ENCODE measurements around the gene C14orf93. TPM values are rescaled to one million over a fixed set of nuclear protein-coding genes. Genes with fewer than 3 reads are reported as not detected.

Gene C14orf93
- total RNA-seq, 4 donors from 2014 or later, result 4.6 to 11.2 (median 9.9) TPM

- peak overlapping the region; percentile 74 to 89 (median 79) for H3K27ac ChIP-seq (replicated peaks in 1 of 4)
- peaks cover 0 to 12% (median 5%) of the 10 kb centered on the region in 4 donors for H3K36me3 ChIP-seq
- no peak for TF ChIP-seq POLR2A (IDR thresholded peaks at IDR 0.05; ENCODE audit: low read depth)
- H3K27me3 ChIP-seq, result peaks cover 0 to 18% (median 0%) of the 10 kb centered on the region in 4 donors
- H3K9me3 ChIP-seq, result no peaks in the 10 kb centered on the region
- H3K4me1 ChIP-seq, result peaks cover 49 to 69% (median 59%) of the 10 kb centered on the region in 4 donors
- DNase-seq (ENCODE audit: extremely low spot score), result no peak
- H3K4me3 ChIP-seq, result no peak overlapping the region
- intact Hi-C loops (cut with DNase I), result no loop called here
These were observed 32.6 kb downstream of the C14orf93 start for GRCh38 chr14:22977434-22977683.

DNA sequence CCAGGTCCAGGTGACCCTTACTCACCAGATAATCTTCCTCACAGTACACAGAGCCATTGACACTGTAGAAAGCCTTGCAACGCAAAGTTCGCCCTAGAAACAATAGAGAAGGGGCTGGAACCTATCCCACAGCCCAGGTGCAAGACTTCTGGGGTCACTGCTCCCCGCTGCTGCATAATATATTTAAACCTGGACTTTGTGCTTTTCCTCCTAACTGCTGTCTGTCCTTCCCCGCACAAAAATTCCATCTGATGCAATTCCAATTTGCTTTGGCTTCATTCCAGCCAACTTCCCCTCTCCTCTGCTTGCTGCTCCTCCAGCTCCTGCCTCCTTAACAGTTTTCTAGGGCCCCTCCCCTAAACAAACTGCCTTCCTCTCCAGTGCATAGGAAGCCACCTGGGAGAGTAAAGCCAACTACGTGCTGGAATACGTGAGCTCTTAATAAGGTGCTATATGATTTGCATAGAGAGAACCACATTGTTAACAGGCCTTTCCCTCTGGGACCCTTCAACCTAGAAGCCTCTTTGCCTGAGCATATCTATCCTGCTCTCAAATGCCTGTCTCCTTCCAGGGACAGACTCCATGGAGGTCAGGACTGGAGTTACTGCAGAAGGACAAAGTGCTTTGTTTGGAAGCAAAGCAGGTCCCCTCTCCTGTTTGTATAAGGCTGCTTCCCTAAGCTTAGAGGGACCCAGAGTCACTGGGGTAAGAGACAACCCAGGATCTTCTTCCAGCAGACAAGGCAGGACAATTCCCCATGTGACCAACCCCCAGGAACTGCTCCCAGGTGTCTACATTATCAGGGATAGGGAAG lies 33.1 kb downstream of the C14orf93 start:
- H3K9me3 ChIP-seq, result no peaks in the 10 kb centered on the region

GRCh38 chr14:22974530-22975313 lies 35.2 kb downstream of the C14orf93 start:
- no peaks in the 10 kb centered on the region for H3K27me3 ChIP-seq
- H3K4me1 ChIP-seq, result peaks cover 33 to 43% (median 36%) of the 10 kb centered on the region in 4 donors
- DNase-seq (ENCODE audit: extremely low spot score), result no peak
- TF ChIP-seq POLR2A (IDR thresholded peaks at IDR 0.05; ENCODE audit: low read depth) (no peak), POLR2AphosphoS5 (IDR thresholded peaks at IDR 0.05) (no peak), EP300 (IDR thresholded peaks at IDR 0.05) (no peak)
- TF ChIP-seq, protein P1, sequence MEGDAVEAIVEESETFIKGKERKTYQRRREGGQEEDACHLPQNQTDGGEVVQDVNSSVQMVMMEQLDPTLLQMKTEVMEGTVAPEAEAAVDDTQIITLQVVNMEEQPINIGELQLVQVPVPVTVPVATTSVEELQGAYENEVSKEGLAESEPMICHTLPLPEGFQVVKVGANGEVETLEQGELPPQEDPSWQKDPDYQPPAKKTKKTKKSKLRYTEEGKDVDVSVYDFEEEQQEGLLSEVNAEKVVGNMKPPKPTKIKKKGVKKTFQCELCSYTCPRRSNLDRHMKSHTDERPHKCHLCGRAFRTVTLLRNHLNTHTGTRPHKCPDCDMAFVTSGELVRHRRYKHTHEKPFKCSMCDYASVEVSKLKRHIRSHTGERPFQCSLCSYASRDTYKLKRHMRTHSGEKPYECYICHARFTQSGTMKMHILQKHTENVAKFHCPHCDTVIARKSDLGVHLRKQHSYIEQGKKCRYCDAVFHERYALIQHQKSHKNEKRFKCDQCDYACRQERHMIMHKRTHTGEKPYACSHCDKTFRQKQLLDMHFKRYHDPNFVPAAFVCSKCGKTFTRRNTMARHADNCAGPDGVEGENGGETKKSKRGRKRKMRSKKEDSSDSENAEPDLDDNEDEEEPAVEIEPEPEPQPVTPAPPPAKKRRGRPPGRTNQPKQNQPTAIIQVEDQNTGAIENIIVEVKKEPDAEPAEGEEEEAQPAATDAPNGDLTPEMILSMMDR (IDR thresholded peaks at IDR 0.05), result no peak
- no peaks in the 10 kb centered on the region for H3K9me3 ChIP-seq
- peaks cover 0 to 17% (median 7%) of the 10 kb centered on the region in 4 donors for H3K36me3 ChIP-seq
- H3K27ac ChIP-seq (replicated peaks in 1 of 4), result no peak overlapping the region
- intact Hi-C loops (cut with DNase I), result no loop called here
- no peak overlapping the region for H3K4me3 ChIP-seq
- WGBS, result 77% methylated on average over 9 of the region's 9 CpGs

More for the DNA sequence above, 33.1 kb downstream of the C14orf93 start:
- no peak for DNase-seq (ENCODE audit: extremely low spot score)
- peaks cover 0 to 17% (median 7%) of the 10 kb centered on the region in 4 donors for H3K36me3 ChIP-seq
- no peak for TF ChIP-seq EP300 (IDR thresholded peaks at IDR 0.05)
- no peak for TF ChIP-seq POLR2A (IDR thresholded peaks at IDR 0.05; ENCODE audit: low read depth)
- H3K27ac ChIP-seq (replicated peaks in 1 of 4), result peak overlapping the region; percentile 74 to 89 (median 79)
- peaks cover 49 to 64% (median 55%) of the 10 kb centered on the region in 4 donors for H3K4me1 ChIP-seq
- H3K4me3 ChIP-seq, result no peak overlapping the region
- 47% methylated on average over 6 of the region's 6 CpGs for WGBS
- intact Hi-C loops (cut with DNase I), result no loop called here
- peaks cover 0 to 14% (median 0%) of the 10 kb centered on the region in 4 donors for H3K27me3 ChIP-seq

DNA sequence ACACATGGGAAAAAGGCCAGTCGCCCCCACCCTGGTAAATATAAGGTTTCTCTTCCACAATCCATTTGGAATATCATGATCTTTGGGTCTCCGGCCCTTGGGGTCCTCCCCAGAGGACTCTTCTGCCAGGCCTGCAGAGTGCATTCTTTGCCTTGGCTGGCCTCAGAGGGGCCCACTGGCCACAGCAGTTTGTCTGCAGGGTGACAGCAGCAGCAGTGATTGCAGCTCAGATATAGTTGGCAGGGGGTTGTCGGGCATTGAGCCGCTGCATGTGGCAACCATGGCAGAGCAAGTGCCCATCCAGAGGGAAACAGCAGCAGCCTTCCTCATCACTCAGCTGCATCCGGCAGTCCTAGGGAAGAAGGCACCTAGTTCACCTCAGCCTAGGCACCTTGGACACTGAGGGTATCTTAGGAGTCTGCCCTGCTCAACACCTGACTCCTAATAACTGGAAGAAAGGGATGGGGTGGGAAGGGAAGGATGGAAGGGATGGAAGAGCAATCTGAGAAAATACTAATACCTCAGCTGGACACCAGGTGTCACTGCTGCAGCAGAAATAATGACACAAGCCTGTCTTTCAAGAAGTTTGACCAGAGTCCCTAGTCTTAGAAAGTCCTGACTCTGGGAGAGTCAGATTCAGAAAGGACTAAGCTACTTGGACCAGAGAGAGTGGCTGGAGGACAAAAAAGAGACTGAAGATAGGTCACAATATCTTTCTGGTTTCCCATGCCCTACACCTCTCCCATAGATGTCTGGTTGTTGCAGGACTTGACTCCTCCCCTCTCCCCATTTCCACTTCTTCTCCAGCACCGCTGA lies 36.5 kb downstream of the C14orf93 start:
- H3K27me3 ChIP-seq, result no peaks in the 10 kb centered on the region
- DNase-seq (ENCODE audit: extremely low spot score), result no peak
- TF ChIP-seq, protein P1 (IDR thresholded peaks at IDR 0.05), result peak; percentile 68 to 75 (median 68)
- TF ChIP-seq POLR2A (IDR thresholded peaks at IDR 0.05; ENCODE audit: low read depth), result no peak
- 68% methylated on average over 4 of the region's 6 CpGs for WGBS
- H3K4me3 ChIP-seq, result no peak overlapping the region
- no peaks in the 10 kb centered on the region for H3K9me3 ChIP-seq
- intact Hi-C loops (cut with DNase I), result no loop called here
- H3K36me3 ChIP-seq, result peaks cover 0 to 17% (median 8%) of the 10 kb centered on the region in 4 donors
- H3K27ac ChIP-seq (replicated peaks in 1 of 4), result no peak overlapping the region
- H3K4me1 ChIP-seq, result peaks cover 20 to 30% (median 23%) of the 10 kb centered on the region in 4 donors

- TF ChIP-seq POLR2A (IDR thresholded peaks at IDR 0.05; ENCODE audit: low read depth), result no peak
- TF ChIP-seq EP300 (IDR thresholded peaks at IDR 0.05), result no peak
- H3K9me3 ChIP-seq, result no peaks in the 10 kb centered on the region
- H3K4me1 ChIP-seq, result peaks cover 10 to 20% (median 13%) of the 10 kb centered on the region in 4 donors
- DNase-seq (ENCODE audit: extremely low spot score), result no peak
- 76% methylated on average over 2 of the region's 2 CpGs for WGBS
- H3K36me3 ChIP-seq, result peaks cover 0 to 17% (median 8%) of the 10 kb centered on the region in 4 donors
- no peaks in the 10 kb centered on the region for H3K27me3 ChIP-seq
- no peak overlapping the region for H3K4me3 ChIP-seq
- H3K27ac ChIP-seq (replicated peaks in 1 of 4), result no peak overlapping the region
- intact Hi-C loops (cut with DNase I), result no loop called here
These were observed 37.5 kb downstream of the C14orf93 start for GRCh38 chr14:22972313-22972930.

Measured in esophagus muscularis mucosa (tissue), 4 donors.